Measurements from ENCODE around the gene ENAH. TPM values are rescaled to one million over a fixed set of nuclear protein-coding genes. Genes with fewer than 3 reads are reported as not detected.
"Not testable (repeated sequence)": the region's sequence is repeated elsewhere in the genome, so short reads cannot be mapped to it uniquely, and the experiment has no call there.

The ENAH gene
- total and polyA plus RNA-seq, 9 of the 15 experiments (the other 6 are each of a cell fraction or from before 2014, with no cell fraction given): 0.03 to 1.2 (median 0.15) TPM

DNA sequence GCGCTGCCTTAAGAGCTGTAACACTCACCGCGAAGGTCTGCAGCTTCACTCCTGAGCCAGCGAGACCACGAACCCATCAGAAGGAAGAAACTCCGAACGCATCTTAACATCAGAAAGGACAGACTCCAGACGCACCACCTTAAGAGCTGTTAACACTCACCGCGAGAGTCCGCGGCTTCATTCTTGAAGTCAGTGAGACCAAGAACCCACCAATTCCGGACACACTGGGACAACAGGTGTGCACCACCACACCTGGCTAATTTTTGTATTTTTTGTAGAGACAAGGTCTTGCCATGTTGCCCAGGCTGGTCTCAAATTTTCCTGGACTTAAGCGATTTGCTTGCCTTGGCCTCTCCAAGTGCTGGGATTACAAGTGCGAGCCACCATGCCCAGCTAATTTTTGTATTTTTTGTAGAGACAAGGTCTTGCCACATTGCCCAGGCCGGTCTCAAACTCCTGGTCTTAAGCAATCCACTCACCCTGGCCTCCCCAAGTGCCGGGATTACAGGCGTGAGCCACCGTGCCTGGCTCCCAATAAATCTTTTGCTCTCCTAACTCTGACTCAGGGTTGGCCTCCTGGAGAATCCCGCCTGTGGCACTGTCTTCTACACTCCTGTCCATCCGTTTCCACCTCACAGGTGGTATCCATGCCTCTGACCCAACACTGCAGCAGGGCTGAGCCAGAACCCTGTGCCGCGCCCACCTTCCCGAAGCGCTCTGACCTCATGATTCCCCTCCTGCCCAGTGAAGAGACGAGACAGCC is 179.1 kb downstream of the ENAH start:
- peaks cover 0 to 16% of the 10 kb centered on the region in 2 experiments; a peak in 3 of 5 replicates for H3K4me1 ChIP-seq (replicated peaks in 1 of 2; ENCODE audit: control insufficient read depth in 2 of 2, insufficient read depth in 2 of 2, low read length in 2 of 2)
- ChIA-PET POLR2A (interaction anchor here (0.6 to 0.9 kb wide), 2 partner anchors 299 to 384 kb away, joined by 3 read pairs; no protein-coding TSS in a partner anchor), CTCF (ENCODE audit: low intra/inter-chr PET ratio) (interaction anchor here (0.6 to 4.3 kb wide), 12 partner anchors 80 to 1844 kb away, joined by 3 to 133 read pairs (median 10); no protein-coding TSS in a partner anchor)
- 72% methylated on average over 26 of the region's 26 CpGs for WGBS (ENCODE audit: insufficient coverage, low coverage, missing lambda C conversion rate)
- not testable (repeated sequence) for H3K4me2 ChIP-seq (ENCODE audit: insufficient read depth, low read length); H2AFZ ChIP-seq (ENCODE audit: low read depth, low read length); H3K27ac ChIP-seq (ENCODE audit: extremely low read depth, low read depth, low read length); DNase-seq (ENCODE audit: extremely low read depth in 1 of 4, low spot score in 3 of 4); ATAC-seq; H3K9ac ChIP-seq (ENCODE audit: insufficient read depth in 1 of 2, low read depth in 2 of 2, low read length in 2 of 2); H3K9me1 ChIP-seq (ENCODE audit: control insufficient read depth, insufficient read depth, low read length); FAIRE-seq; H3K4me3 ChIP-seq; H3K36me3 ChIP-seq (ENCODE audit: control insufficient read depth, insufficient read depth, low read length); H3K79me2 ChIP-seq (ENCODE audit: control insufficient read depth, insufficient read depth, low read length); H3K9me3 ChIP-seq (replicated peaks; ENCODE audit: control insufficient read depth, insufficient read depth, low read depth, low read length); H4K20me1 ChIP-seq (replicated peaks; ENCODE audit: control insufficient read depth, insufficient read depth, low read length)
- TF ChIP-seq, protein P1, sequence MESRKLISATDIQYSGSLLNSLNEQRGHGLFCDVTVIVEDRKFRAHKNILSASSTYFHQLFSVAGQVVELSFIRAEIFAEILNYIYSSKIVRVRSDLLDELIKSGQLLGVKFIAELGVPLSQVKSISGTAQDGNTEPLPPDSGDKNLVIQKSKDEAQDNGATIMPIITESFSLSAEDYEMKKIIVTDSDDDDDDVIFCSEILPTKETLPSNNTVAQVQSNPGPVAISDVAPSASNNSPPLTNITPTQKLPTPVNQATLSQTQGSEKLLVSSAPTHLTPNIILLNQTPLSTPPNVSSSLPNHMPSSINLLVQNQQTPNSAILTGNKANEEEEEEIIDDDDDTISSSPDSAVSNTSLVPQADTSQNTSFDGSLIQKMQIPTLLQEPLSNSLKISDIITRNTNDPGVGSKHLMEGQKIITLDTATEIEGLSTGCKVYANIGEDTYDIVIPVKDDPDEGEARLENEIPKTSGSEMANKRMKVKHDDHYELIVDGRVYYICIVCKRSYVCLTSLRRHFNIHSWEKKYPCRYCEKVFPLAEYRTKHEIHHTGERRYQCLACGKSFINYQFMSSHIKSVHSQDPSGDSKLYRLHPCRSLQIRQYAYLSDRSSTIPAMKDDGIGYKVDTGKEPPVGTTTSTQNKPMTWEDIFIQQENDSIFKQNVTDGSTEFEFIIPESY (CRISPR knock-in tag; IDR thresholded peaks at IDR 0.05): 0 out of 2 replicates have a peak, but pooled peaks have one; percentile 55
- TF ChIP-seq, protein P2, sequence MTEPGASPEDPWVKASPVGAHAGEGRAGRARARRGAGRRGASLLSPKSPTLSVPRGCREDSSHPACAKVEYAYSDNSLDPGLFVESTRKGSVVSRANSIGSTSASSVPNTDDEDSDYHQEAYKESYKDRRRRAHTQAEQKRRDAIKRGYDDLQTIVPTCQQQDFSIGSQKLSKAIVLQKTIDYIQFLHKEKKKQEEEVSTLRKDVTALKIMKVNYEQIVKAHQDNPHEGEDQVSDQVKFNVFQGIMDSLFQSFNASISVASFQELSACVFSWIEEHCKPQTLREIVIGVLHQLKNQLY (CRISPR knock-in tag; conservative IDR thresholded peaks at IDR 0.05): 0 out of 4 replicates have a peak, but pooled peaks of 1 of the 2 experiments have one; percentile 36
- in situ Hi-C loops (cut with MboI): loop anchor here (10.0 kb wide), 3 partner anchors 371 to 721 kb away; no protein-coding TSS in a partner anchor
- peaks cover 7 to 24% of the 10 kb centered on the region in 2 experiments; a peak in 3 of 5 replicates for H3K27me3 ChIP-seq (ENCODE audit: control insufficient read depth in 2 of 2, insufficient read depth in 2 of 2, low read length in 2 of 2)
- BruUV-seq (replicated peaks): TSS peak; percentile 97
- intact Hi-C loops (cut with micrococcal nuclease): loop anchor here (2.0 kb wide), 2 partner anchors 299 to 371 kb away; no protein-coding TSS in a partner anchor
